ENCODE results near the gene KLHL15. TPM values are rescaled to one million over a fixed set of nuclear protein-coding genes. Genes with fewer than 3 reads are reported as not detected.

KLHL15 gene
- total and polyA plus RNA-seq, 2 donors (not counting 3 experiments of a cell fraction or from before 2014, with no cell fraction given) = 1.4 to 3.6 TPM

- no peak overlapping the region for H3K27ac ChIP-seq (ENCODE audit: insufficient read depth, low read depth, low read length)
- H3K4me3 ChIP-seq (replicated peaks in 1 of 3; ENCODE audit: insufficient read depth in 1 of 3, low read depth in 1 of 3, low read length in 3 of 3) = no peak overlapping the region
- BruUV-seq (replicated peaks) = no TSS peak
- no peaks in the 10 kb centered on the region for H3K9me1 ChIP-seq (replicated peaks; ENCODE audit: control insufficient read depth, extremely low read depth, insufficient read depth, low read length)
- H2AFZ ChIP-seq (ENCODE audit: low read depth, low read length) = no peak overlapping the region
- H3K36me3 ChIP-seq (ENCODE audit: control insufficient read depth in 2 of 2, extremely low read depth in 1 of 2, insufficient read depth in 2 of 2, low read length in 2 of 2) = no peaks in the 10 kb centered on the region
- H3K4me2 ChIP-seq (ENCODE audit: insufficient read depth, low read length) = no peak overlapping the region
- intact Hi-C loops (cut with micrococcal nuclease) = no loop called here
- dilution Hi-C loops (cut with MboI; ENCODE audit: extremely low pct_ligation_motif_present, low sequenced_read_pairs) = no loop called here
- TF ChIP-seq GATA2 (IDR thresholded peaks at IDR 0.05; ENCODE audit: insufficient read depth, insufficient read length, low read depth, low read length) (no peak), MYC (IDR thresholded peaks at IDR 0.05; ENCODE audit: low read depth, low read length) (no peak), CTCF (IDR thresholded peaks at IDR 0.05; ENCODE audit: extremely low read depth in 1 of 2, insufficient read depth in 1 of 2, low read depth in 1 of 2, low read length in 2 of 2) (no peak), EZH2 (IDR thresholded peaks at IDR 0.05; ENCODE audit: borderline replicate concordance, low read depth, low read length, severe bottlenecking) (no peak), FOS (IDR thresholded peaks at IDR 0.05; ENCODE audit: borderline replicate concordance, insufficient read depth, low read length) (no peak), JUN (IDR thresholded peaks at IDR 0.05; ENCODE audit: borderline replicate concordance, insufficient read depth, insufficient read length, low read depth) (no peak), POLR2A (IDR thresholded peaks at IDR 0.05; ENCODE audit: low read depth, low read length) (no peak)
- TF ChIP-seq, protein P1, sequence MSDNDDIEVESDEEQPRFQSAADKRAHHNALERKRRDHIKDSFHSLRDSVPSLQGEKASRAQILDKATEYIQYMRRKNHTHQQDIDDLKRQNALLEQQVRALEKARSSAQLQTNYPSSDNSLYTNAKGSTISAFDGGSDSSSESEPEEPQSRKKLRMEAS (IDR thresholded peaks at IDR 0.05; ENCODE audit: insufficient read depth, insufficient read length) = no peak
- ChIA-PET CTCF (no interaction called here), POLR2A (no interaction called here)
- H3K27me3 ChIP-seq (ENCODE audit: control insufficient read depth in 2 of 2, insufficient read depth in 2 of 2, low read length in 2 of 2) = no peaks in the 10 kb centered on the region
- no peaks in the 10 kb centered on the region for H4K20me1 ChIP-seq (replicated peaks; ENCODE audit: control insufficient read depth, extremely low read depth, insufficient read depth, low read length)
- H3K9me3 ChIP-seq (replicated peaks; ENCODE audit: control insufficient read depth, insufficient read depth, low read length) = no peaks in the 10 kb centered on the region
- no peak for DNase-seq (ENCODE audit: low read depth, low spot score)
- no peak for FAIRE-seq
- peaks cover 7% of the 10 kb centered on the region for H3K4me1 ChIP-seq (ENCODE audit: control insufficient read depth, extremely low read depth, insufficient read depth, low read length)
- no peaks in the 10 kb centered on the region for H3K79me2 ChIP-seq (ENCODE audit: control insufficient read depth, insufficient read depth, low read length)
- no peak overlapping the region for H3K9ac ChIP-seq (replicated peaks; ENCODE audit: extremely low read depth, insufficient read depth, low read length)
Measured at GRCh38 chrX:23990455-23990854, 36.5 kb downstream of the KLHL15 start.
